Stimulated activated CD8-positive, alpha-beta memory T cell treated with anti-CD3 and anti-CD28 coated beads, Interleukin-7, amount 100 ng/mL, for 4 hours (primary cell): ENCODE results near the gene PDE4D.
"Not testable (repeated sequence)": the region's sequence is repeated elsewhere in the genome, so short reads cannot be mapped to it uniquely, and the experiment has no call there.

Experiments used
- DNase-seq, 2 donors: peaks; one replicate each; pipeline ENCODE4 v3.0.0-alpha.2; 2020; ENCODE audit warnings: low read depth in 2 of 2

Gene PDE4D

DNA sequence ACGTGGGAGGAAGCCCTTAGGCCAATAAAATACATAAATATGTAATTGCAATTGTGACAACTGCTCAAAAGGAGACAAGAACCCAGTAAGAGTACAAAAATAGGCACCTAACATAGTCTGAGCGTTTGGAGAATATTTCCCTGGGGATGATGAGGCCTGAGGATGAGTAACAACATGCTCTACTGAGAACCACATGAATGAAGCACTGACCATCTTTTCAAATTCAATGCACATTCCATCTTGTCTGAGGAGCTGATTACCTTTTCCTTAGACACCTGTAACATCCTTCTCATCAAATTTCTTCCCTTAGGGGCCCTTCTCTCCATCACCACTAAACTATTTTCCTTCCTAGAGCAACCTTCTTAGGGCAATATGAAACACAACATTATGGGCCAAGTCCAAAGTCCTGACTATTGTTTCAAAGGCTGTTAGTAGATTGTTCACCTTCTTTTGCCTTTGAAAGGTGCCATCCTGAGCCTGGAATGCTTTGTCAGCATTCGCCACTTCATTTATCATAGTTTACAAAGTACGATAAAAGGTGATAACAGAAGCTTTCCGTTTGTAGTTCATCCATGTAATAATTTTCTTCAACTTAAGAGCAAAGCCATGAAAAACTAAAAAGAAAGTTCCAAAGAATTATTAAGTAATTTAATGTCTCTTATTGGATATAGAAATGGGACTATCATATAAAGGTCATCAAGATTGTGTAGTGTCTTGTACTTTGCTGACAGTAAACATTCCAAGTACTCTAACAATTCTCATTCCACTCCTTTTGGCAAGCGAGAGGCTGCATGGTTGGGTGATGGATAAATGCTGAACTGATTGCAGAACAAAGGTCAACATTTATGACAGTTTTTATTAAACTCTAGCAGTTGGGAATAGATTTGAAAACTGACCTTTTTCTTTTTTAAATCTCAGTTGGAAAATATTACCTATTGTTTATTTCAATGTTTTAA is 471.3 kb downstream of the PDE4D start:
- no peak for DNase-seq

GRCh38 chr5:59420596-59420995 is 472.9 kb downstream of the PDE4D start:
- no peak for DNase-seq

DNA sequence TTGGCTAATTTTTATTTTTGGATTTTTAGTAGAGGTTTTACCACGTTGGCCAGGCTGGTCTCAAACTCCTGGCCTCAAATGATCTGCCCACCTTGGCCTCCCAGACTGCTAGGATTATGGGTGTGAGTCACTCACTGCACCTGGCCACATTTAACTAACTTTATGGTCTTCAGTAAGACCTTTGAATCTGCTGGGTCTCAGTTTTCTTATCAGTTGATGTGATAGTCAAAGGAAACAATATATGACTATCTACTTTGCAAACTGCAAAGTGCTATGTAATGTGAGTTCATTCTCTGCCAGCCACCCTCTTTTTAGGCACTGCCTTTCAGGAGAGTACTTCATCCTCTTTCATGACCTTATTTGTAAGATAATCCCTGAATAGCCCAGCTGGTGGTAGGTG is 474.7 kb downstream of the PDE4D start:
- no peak for DNase-seq

- no peak for DNase-seq
Measured at GRCh38 chr5:59416451-59416850, 477.1 kb downstream of the PDE4D start.

DNA sequence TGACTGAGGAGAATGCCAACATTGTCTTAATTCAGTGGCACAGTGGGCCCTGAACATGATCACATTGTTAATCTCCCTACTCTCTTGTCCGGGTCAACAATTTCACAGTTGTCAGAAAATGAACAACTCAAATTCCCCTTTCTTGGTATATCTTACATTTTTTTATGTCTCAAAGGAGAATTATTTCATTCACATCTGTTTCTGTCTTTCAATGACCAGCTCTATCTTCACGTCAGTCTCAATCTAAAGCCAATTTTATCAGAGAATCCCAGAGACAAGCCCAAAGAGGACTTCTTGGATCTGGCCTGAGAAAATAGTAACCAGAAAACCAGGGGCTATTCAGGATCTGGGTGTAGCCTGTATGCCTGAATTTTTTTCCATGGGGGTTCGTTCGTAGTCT is 477.5 kb downstream of the PDE4D start:
- DNase-seq: no peak

DNA sequence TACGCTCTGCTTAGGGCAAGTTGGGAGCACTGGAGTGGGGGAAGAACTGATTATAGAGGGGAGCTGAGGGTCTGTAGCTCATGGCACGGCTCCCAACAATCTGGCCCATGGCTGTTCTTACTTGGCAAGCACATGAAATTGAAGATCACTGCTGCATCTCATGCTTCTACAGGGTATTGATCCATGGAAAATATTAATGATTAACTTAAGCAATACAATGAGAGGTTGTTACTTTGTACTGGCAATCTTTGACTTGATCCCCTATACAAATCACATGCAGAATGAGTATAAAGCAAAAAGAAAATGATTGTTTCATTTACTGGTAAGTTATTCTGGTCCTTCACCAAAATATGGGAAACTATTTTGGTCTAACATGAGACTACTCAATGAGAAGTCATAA is 481.1 kb downstream of the PDE4D start:
- no peak for DNase-seq

GRCh38 chr5:59408997-59409396 is 484.5 kb downstream of the PDE4D start:
- DNase-seq: not testable (repeated sequence)

GRCh38 chr5:59407967-59408366 is 485.6 kb downstream of the PDE4D start:
- no peak for DNase-seq

GRCh38 chr5:59401637-59402036 is 491.9 kb downstream of the PDE4D start:
- DNase-seq: no peak

DNA sequence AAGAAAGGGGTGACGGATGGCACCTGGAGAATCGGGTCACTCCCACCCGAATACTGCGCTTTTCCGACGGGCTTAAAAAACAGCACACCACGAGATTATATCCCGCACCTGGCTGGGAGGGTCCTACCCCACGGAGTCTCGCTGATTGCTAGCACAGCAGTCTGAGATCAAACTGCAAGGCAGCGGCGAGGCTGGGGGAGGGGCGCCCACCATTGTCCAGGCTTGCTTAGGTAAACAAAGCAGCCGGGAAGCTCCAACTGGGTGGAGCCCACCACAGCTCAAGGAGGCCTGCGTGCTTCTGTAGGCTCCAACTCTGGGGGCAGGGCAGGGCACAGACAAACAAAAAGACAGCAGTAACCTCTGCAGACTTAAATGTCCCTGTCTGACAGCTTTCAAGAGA is 498.6 kb downstream of the PDE4D start:
- not testable (repeated sequence) for DNase-seq

- DNase-seq: no peak
Measured at GRCh38 chr5:59393585-59394420, 499.7 kb downstream of the PDE4D start.

GRCh38 chr5:59391576-59391975 is 501.9 kb downstream of the PDE4D start:
- DNase-seq: no peak

DNA sequence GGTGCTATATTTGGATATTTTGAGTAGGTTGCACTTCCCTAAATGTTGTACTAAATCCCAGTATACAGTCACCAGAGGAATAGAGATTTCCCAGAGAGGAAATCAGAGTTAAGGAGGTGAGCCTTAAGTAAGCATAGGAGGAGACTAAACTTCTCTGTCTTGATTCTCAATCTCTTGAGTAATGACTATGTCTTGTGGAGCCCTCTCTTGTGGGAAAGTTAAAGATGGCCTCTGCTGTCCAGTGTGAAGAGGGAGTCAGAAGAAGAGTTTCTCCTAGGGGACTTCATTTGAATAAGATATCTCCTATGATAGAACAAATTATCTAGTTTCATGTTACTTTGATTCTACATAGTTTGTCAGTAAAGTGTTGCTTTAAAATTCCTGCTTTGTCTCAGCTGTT is 502.5 kb downstream of the PDE4D start:
- no peak for DNase-seq

GRCh38 chr5:59390074-59390659 is 503.4 kb downstream of the PDE4D start:
- DNase-seq: no peak

DNA sequence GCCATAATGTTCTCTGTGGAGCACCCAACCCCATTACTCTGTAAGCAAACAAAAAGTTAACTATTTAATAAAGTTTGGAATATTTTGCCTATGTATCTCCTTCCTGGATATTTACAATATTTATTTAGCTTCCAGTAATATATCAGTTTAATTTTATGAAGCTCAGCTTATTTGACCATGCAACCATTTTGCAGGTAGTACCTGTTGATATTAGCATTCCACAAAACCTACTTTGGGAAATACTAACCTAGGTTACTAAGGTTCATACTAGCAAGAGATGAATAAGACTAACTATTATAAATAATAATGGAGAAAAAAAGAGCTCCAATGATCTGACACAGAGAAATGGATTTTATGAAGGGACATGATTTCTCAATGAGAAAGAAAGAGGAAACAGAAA is 506.4 kb downstream of the PDE4D start:
- DNase-seq: no peak

- no peak for DNase-seq
Measured at GRCh38 chr5:59385700-59386099, 507.8 kb downstream of the PDE4D start.

- no peak for DNase-seq
Measured at GRCh38 chr5:59380350-59380951, 513.1 kb downstream of the PDE4D start.

- not testable (repeated sequence) for DNase-seq
Measured at GRCh38 chr5:59374036-59374435, 519.5 kb downstream of the PDE4D start.

DNA sequence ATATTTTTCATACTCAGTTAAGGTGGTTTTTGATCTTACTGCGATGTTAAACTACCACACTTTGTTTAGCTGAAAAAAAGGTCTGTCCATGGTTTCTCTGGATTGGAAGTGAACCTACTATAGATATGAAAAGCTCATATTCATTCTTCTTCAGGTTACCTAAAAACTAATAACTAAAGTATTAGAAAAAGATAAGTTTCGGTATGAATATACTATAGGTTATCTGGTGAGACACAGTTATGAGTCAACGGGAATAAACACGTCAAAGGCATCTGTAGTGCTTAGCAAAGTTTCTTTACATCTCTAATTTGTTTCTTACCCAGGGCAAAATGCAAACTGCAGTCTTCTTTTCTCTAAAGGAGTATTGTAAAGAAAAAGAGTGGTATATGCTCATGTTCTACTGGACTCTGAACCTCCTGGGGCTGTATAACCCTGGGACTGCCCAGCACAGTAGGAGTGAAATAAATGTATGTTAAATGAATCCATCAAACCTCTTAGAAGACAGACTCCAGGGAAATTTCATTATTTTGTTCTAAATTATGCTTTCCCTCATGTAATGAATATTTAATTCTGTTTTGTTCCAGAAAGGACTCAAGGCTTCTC is 521.9 kb downstream of the PDE4D start:
- DNase-seq: no peak

DNA sequence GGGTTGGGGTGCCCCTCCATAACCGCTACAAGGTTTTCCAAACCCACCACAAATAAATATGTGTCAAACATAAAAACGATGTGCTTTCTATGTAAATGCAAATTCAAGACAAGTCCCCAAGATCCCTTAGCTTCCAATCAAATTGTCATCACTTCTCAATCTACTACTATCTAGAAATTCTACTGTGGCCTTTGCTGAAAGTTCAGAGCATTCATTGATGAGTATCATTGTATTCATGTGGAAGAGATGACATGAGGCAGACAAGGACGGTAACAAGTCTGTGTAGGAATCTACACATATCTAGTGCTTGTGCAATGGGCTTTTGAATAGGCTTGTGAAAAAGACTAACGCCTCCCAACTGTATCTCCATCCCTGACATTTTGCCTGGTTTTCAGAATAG is 524.6 kb downstream of the PDE4D start:
- no peak for DNase-seq

GRCh38 chr5:59367791-59368394 is 525.6 kb downstream of the PDE4D start:
- DNase-seq: peak in 1 of 2 donors; percentile 12
